Measurements from ENCODE around the gene SUV39H1.
"Not testable (repeated sequence)": the region's sequence is repeated elsewhere in the genome, so short reads cannot be mapped to it uniquely, and the experiment has no call there.

SUV39H1 gene, protein sequence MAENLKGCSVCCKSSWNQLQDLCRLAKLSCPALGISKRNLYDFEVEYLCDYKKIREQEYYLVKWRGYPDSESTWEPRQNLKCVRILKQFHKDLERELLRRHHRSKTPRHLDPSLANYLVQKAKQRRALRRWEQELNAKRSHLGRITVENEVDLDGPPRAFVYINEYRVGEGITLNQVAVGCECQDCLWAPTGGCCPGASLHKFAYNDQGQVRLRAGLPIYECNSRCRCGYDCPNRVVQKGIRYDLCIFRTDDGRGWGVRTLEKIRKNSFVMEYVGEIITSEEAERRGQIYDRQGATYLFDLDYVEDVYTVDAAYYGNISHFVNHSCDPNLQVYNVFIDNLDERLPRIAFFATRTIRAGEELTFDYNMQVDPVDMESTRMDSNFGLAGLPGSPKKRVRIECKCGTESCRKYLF

DNA sequence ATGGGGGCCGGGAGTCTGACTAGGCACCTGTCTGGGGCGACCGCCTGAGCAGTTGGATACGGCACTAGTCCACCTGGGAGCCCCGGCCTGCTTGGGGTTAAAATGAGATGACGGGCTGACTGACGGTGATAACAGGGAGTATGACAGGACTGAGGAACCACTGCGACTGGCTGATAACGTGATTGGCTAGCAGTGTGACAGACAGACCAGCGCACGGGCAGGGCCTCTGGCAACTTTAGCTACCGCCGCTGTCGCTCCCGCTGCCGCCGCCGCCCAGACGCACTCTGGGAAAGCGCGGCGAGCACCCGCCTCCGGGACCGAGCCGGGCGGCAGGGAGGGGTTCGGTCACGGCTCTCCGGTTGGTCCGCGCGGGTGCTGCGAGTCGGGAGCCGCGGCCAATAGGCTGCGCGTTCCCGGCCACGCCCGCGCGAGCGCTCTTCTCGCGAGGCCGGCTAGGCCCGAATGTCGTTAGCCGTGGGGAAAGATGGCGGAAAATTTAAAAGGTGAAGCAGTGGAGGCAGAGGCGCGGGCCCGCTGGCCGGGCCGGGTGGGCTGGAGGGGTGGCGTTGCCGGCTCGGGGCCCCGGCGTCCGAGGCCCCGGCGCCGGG is at the start of gene SUV39H1:
SUV39H1 (plus strand) TSS at position 434 of the 608 bp plus-strand sequence; CDS start at position 485, 51 bp downstream.
- DNase-seq (ENCODE audit: low spot score): peak; percentile 84

- DNase-seq (ENCODE audit: low spot score): peak; percentile 91
Measured at GRCh38 chrX:48648336-48648751, 48.2 kb upstream of the SUV39H1 start.

DNA sequence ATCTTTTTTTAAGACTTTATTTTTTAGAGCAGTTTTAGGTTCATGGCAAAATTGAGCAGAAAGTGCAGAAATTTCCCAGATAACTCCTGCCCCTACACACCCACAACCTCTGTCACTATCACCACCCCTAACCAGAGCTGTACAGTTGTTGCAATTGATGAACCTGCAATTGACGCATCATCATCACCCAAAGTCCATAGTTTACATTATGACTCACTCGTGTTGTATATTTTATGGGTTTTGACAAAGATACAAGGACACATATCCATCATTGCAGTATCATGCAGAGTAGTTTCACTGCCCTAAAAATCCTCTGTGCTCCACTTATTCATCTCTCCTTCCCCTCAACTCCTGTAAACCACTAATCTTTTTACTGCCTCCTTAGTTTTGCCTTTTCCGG is 47.4 kb upstream of the SUV39H1 start:
- no peak for DNase-seq (ENCODE audit: low spot score)

GRCh38 chrX:48652055-48652579 is 44.4 kb upstream of the SUV39H1 start:
- not testable (repeated sequence) for DNase-seq (ENCODE audit: low spot score)

DNA sequence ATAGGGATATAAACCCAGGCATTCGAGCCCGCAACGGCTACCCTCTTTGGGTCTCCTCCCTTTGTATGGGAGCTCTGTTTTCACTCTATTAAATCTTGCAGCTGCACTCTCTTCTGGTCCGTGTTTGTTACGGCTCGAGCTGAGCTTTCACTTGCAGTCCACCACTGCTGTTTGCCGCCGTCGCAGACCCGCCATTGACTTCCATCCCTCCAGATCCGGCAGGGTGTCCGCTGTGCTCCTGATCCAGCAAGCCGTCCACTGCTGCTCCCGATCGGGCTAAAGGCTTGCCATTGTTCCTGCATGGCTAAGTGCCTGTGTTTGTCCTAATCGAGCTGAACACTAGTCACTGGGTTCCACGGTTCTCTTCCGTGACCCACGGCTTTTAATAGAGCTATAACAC is 41.8 kb upstream of the SUV39H1 start:
- DNase-seq (ENCODE audit: low spot score): not testable (repeated sequence)

DNA sequence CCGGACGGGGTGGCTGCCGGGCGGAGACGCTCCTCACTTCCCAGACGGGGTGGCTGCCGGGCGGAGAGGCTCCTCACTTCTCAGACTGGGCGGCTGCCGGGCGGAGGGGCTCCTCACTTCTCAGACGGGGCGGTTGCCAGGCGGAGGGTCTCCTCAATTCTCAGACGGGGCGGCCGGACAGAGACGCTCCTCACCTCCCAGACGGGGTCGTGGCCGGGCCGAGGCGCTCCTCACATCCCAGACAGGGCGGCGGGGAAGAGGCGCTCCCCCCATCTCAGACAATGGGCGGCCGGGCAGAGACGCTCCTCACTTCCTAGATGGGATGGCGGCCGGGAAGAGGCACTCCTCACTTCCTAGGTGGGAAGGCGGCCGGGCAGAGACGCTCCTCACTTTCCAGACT is 36.8 kb upstream of the SUV39H1 start:
- not testable (repeated sequence) for DNase-seq (ENCODE audit: low spot score)

DNA sequence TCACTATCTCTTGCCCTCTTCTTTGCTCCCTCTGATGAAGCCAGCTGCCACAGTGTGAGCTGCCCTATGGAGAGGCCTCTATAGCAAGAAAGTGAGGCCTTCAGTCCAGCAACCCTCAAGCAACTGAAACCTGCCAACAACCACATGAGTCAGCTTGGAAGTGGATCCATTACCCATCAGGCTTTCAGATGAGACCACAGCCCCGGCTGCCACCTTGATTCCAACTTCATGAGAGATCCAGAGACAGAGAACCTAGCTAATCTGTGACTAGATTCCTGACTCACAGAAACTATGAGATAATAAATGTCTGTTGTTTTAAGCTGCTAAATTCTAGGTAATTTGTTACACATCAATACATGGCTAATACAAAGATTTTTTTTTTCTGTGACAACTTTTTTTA is 33.3 kb upstream of the SUV39H1 start:
- no peak for DNase-seq (ENCODE audit: low spot score)

GRCh38 chrX:48664156-48664555 is 32.4 kb upstream of the SUV39H1 start:
- DNase-seq (ENCODE audit: low spot score): no peak

DNA sequence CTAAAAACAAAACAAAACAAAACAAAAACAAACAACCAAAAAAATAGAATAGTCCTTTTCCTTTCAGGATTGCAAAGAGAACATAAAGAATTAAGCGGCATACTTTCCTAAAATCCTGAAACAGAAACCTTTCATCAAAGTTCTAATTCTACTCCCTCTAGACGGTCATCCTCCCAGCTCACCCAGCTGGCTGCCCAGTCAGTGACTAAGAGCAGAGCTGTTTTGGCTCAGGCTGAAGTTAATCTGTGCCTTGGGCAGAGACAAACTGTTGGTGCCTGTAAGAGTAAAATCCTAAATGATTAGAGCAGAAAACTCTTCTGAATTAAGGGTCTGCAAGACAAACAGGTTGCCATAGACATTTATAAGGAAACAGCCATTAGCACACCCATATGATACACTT is 30.5 kb upstream of the SUV39H1 start:
- DNase-seq (ENCODE audit: low spot score): no peak

GRCh38 chrX:48666649-48667048 is 29.9 kb upstream of the SUV39H1 start:
- no peak for DNase-seq (ENCODE audit: low spot score)

- no peak for DNase-seq (ENCODE audit: low spot score)
Measured at GRCh38 chrX:48667509-48667908, 29.0 kb upstream of the SUV39H1 start.

GRCh38 chrX:48668187-48668586 is 28.3 kb upstream of the SUV39H1 start:
- DNase-seq (ENCODE audit: low spot score): not testable (repeated sequence)

GRCh38 chrX:48676106-48676892 is 20.2 kb upstream of the SUV39H1 start:
- peak; percentile 90 for DNase-seq (ENCODE audit: low spot score)

DNA sequence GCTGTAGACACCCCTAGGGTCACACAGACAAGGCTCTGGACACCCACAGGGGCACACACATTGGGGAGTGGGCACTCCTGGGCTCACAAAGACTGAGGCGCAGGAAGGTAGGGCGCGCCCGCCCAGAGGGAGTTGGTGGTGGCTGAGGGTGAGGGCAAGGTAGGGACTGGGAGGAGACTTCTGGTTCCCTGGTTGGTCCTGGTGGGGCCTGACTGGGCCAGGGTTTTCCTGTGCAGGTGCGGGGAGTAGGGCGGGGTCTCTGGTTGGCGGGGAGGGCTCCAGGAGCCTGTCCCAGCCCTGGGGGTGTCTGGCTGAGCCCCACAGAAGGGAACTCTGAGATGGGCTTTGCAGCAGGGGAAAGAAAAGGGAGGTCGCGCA is 19.7 kb upstream of the SUV39H1 start:
- peak; percentile 27 for DNase-seq (ENCODE audit: low spot score)

GRCh38 chrX:48677516-48677915 is 19.0 kb upstream of the SUV39H1 start:
- DNase-seq (ENCODE audit: low spot score): no peak

DNA sequence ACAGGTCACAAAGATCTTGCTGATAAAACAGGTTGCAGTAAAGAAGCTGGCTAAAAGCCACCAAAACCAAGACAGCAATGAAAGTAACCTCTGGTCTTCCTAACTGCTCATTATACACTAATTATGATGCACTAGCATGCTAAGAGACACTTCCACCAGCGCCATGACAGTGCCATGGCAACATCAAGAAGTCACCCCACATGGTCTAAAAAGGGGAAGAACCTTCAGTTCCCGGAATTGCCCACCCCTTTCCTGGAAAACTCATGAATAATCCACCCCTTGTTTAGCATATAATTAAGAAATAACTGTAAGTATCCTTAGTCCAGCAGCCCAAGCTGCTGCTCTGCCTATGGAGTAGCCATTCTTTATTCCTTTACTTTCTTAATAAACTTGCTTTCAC is 16.1 kb upstream of the SUV39H1 start:
- not testable (repeated sequence) for DNase-seq (ENCODE audit: low spot score)

GRCh38 chrX:48680925-48681324 is 15.6 kb upstream of the SUV39H1 start:
- DNase-seq (ENCODE audit: low spot score): not testable (repeated sequence)

GRCh38 chrX:48681539-48682183 is 14.9 kb upstream of the SUV39H1 start:
- no peak for DNase-seq (ENCODE audit: low spot score)

DNA sequence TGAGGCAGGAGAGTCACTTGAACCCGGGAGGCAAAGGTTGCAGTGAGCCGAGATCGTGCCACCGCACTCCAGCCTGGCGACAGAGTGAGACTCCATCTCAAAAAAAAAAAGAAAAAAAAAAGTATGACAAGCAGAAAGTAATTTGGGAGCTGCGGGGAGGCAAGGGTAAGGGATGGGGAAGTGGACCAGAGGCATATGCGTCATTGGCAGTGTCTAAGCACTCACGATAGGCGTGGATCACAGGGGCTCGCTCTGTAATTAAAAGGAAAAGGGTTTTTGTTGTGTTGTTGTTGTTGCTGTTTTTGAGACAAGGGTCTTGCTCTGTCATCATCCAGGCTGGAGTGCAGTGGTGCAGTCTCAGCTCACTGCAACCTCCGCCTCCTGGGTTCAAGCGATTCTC is 13.7 kb upstream of the SUV39H1 start:
- not testable (repeated sequence) for DNase-seq (ENCODE audit: low spot score)

GRCh38 chrX:48683411-48683982 is 13.0 kb upstream of the SUV39H1 start, which contains the start of gene WAS:
Gene WAS, plus strand, starts transcription at chrX:48683799. Its CDS starts 55 bp downstream, at chrX:48683854.
- no peak for DNase-seq (ENCODE audit: low spot score)

DNA sequence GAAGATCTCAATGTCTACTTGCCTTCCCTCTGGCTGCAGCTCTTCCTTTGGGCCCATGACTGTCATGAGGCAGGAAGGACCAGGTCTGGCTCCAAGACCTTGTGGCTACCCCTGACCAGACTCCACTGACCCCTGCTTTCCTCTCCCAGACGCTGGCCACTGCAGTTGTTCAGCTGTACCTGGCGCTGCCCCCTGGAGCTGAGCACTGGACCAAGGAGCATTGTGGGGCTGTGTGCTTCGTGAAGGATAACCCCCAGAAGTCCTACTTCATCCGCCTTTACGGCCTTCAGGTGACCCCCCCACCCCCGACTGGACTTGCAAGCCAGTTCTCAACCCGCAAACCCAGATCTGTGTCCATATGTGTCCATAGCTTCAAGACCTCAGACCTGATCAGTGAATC is 12.4 kb upstream of the SUV39H1 start:
- no peak for DNase-seq (ENCODE audit: low spot score)

Measured in cerebellar cortex (tissue), 1 donor.